ENCODE measurements around the gene FAM117B. TPM values are rescaled to one million over a fixed set of nuclear protein-coding genes. Genes with fewer than 3 reads are reported as not detected.
"Not testable (repeated sequence)": the region's sequence is repeated elsewhere in the genome, so short reads cannot be mapped to it uniquely, and the experiment has no call there.

FAM117B gene
- total RNA-seq, 1 donor from 2014 or later: 13.1 TPM

- TF ChIP-seq CTCF (IDR thresholded peaks at IDR 0.05): no peak
- intact Hi-C loops (cut with DNase I): no loop called here
- ATAC-seq: no peak
- Histone ChIP-seq H3K9me3 (no peaks in the 10 kb centered on the region), H3K36me3 (no peaks in the 10 kb centered on the region), H3K4me1 (no peaks in the 10 kb centered on the region), H3K27me3 (ENCODE audit: low read depth) (no peaks in the 10 kb centered on the region), H3K27ac (no peak overlapping the region), H3K4me3 (no peak overlapping the region)
- no peak for DNase-seq
Measured at GRCh38 chr2:202703091-202703490, 68.3 kb downstream of the FAM117B start.

GRCh38 chr2:202704248-202704647 is 69.5 kb downstream of the FAM117B start:
- H3K27me3 ChIP-seq (ENCODE audit: low read depth): no peaks in the 10 kb centered on the region
- no peaks in the 10 kb centered on the region for H3K9me3 ChIP-seq
- H3K4me3 ChIP-seq: no peak overlapping the region
- intact Hi-C loops (cut with DNase I): no loop called here
- TF ChIP-seq CTCF (IDR thresholded peaks at IDR 0.05): no peak
- no peaks in the 10 kb centered on the region for H3K36me3 ChIP-seq
- no peaks in the 10 kb centered on the region for H3K4me1 ChIP-seq
- DNase-seq: no peak
- H3K27ac ChIP-seq: no peak overlapping the region
- ATAC-seq: no peak

- ATAC-seq (no peak), DNase-seq (no peak)
- Histone ChIP-seq H3K4me1 (no peaks in the 10 kb centered on the region), H3K36me3 (no peaks in the 10 kb centered on the region), H3K27ac (no peak overlapping the region), H3K9me3 (no peaks in the 10 kb centered on the region), H3K4me3 (no peak overlapping the region), H3K27me3 (ENCODE audit: low read depth) (no peaks in the 10 kb centered on the region)
- TF ChIP-seq CTCF (IDR thresholded peaks at IDR 0.05): no peak
- intact Hi-C loops (cut with DNase I): no loop called here
Measured at GRCh38 chr2:202705446-202706020, 70.8 kb downstream of the FAM117B start.

- intact Hi-C loops (cut with DNase I); ATAC-seq; H3K36me3 ChIP-seq; H3K4me1 ChIP-seq; H3K4me3 ChIP-seq; H3K27ac ChIP-seq; DNase-seq; H3K27me3 ChIP-seq (ENCODE audit: low read depth): not testable (repeated sequence)
- H3K9me3 ChIP-seq: peaks cover 25% of the 10 kb centered on the region
Measured at GRCh38 chr2:202714971-202715935, 80.5 kb downstream of the FAM117B start.

- H3K4me3 ChIP-seq: no peak overlapping the region
- no peak for DNase-seq
- H3K36me3 ChIP-seq: no peaks in the 10 kb centered on the region
- no peak overlapping the region for H3K27ac ChIP-seq
- no peak for ATAC-seq
- H3K9me3 ChIP-seq: peaks cover 25% of the 10 kb centered on the region
- no peak for TF ChIP-seq CTCF (IDR thresholded peaks at IDR 0.05)
- H3K4me1 ChIP-seq: no peaks in the 10 kb centered on the region
- no peaks in the 10 kb centered on the region for H3K27me3 ChIP-seq (ENCODE audit: low read depth)
- intact Hi-C loops (cut with DNase I): no loop called here
Measured at GRCh38 chr2:202716114-202716718, 81.4 kb downstream of the FAM117B start.

Data from lower lobe of right lung (tissue), 2 donors.